NCI-H2107 (cell line): ENCODE measurements around the gene ODAD4.

Source experiments
- DNase-seq: peaks from one replicate; lab custom pipeline; 2025; lab: John Stamatoyannopoulos, UW

Gene ODAD4

GRCh38 chr17:41930009-41930832 lies at the start of gene ODAD4:
Gene ODAD4 (plus strand): TSS chr17:41930617. CDS start chr17:41930724, 107 bp downstream.
- DNase-seq = peak; percentile 78

- no peak for DNase-seq
Observed at GRCh38 chr17:41882756-41883155, 47.7 kb upstream of the ODAD4 start.

GRCh38 chr17:41885733-41886132 lies 44.7 kb upstream of the ODAD4 start:
- no peak for DNase-seq

GRCh38 chr17:41888332-41888965 lies 42.0 kb upstream of the ODAD4 start:
- no peak for DNase-seq

- DNase-seq = no peak
Observed at GRCh38 chr17:41891135-41892020, 39.0 kb upstream of the ODAD4 start.

GRCh38 chr17:41892021-41892376 lies 38.4 kb upstream of the ODAD4 start:
- DNase-seq = no peak

GRCh38 chr17:41893384-41893783 lies 37.0 kb upstream of the ODAD4 start:
- DNase-seq = no peak

- no peak for DNase-seq
Observed at GRCh38 chr17:41894791-41895331, 35.6 kb upstream of the ODAD4 start.

- DNase-seq = no peak
Observed at GRCh38 chr17:41895617-41896016, 34.8 kb upstream of the ODAD4 start.

- no peak for DNase-seq
Observed at GRCh38 chr17:41896726-41897125, 33.7 kb upstream of the ODAD4 start.

- DNase-seq = no peak
Observed at GRCh38 chr17:41901646-41902045, 28.8 kb upstream of the ODAD4 start.

- DNase-seq = no peak
Observed at GRCh38 chr17:41904242-41904841, 26.1 kb upstream of the ODAD4 start.

GRCh38 chr17:41905172-41905571 lies 25.2 kb upstream of the ODAD4 start:
- DNase-seq = no peak

- DNase-seq = no peak
Observed at GRCh38 chr17:41906465-41907184, 23.8 kb upstream of the ODAD4 start.

- no peak for DNase-seq
Observed at GRCh38 chr17:41907185-41907556, 23.2 kb upstream of the ODAD4 start.

- DNase-seq = no peak
Observed at GRCh38 chr17:41907633-41908539, 22.5 kb upstream of the ODAD4 start.

- DNase-seq = no peak
Observed at GRCh38 chr17:41909088-41909487, 21.3 kb upstream of the ODAD4 start.

- no peak for DNase-seq
Observed at GRCh38 chr17:41910701-41911391, 19.6 kb upstream of the ODAD4 start.

GRCh38 chr17:41912925-41913324 lies 17.5 kb upstream of the ODAD4 start:
- DNase-seq = no peak

GRCh38 chr17:41913798-41914197 lies 16.6 kb upstream of the ODAD4 start:
- no peak for DNase-seq
